VCaP (cell line): Measurements from ENCODE around the gene TPPP3.

Experiments
- H3K27ac ChIP-seq: fragments of 450-650 bp; 2 replicates; pipeline ENCODE4 v1.5.1; 2017
- TF ChIP-seq, protein P1 (sequence below): fragments of 450-650 bp; conservative IDR thresholded peaks from 2 replicates; pipeline ENCODE4 v1.5.1; 2017; ENCODE audit warnings: mild to moderate bottlenecking, moderate library complexity

TPPP3 gene

DNA sequence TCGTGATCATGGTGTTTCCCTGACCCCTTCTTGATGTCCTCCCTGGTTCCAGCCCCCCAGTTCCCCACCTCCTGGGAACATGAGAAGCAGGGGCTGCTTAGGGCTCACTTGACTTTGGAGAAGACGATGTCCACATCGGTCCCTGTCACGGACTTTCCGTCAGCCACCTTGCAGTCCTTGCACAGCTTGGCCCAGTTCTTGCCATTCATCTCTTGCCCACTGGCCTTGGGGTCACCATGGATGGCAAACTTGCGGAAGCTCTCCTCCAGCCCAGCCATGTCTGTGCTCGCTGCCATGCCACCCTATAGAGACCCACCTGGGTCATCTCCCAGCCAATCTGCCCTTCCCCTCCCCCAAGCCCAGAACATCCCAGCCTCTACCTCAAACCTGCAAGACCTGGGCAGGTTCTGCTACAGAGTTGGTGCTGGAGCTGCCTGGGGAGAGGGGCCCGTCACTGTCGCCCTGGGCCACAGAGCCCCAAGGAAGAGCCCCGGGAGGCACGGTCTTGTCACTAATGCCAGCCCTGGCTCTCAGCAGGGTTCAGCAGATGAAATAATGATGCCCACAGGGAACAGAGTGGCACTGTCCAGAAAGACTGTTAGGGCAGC, 2.4 kb downstream of the TPPP3 start:
- TF ChIP-seq, protein P1, sequence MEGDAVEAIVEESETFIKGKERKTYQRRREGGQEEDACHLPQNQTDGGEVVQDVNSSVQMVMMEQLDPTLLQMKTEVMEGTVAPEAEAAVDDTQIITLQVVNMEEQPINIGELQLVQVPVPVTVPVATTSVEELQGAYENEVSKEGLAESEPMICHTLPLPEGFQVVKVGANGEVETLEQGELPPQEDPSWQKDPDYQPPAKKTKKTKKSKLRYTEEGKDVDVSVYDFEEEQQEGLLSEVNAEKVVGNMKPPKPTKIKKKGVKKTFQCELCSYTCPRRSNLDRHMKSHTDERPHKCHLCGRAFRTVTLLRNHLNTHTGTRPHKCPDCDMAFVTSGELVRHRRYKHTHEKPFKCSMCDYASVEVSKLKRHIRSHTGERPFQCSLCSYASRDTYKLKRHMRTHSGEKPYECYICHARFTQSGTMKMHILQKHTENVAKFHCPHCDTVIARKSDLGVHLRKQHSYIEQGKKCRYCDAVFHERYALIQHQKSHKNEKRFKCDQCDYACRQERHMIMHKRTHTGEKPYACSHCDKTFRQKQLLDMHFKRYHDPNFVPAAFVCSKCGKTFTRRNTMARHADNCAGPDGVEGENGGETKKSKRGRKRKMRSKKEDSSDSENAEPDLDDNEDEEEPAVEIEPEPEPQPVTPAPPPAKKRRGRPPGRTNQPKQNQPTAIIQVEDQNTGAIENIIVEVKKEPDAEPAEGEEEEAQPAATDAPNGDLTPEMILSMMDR, result no peak
- H3K27ac ChIP-seq, result no peak overlapping the region

DNA sequence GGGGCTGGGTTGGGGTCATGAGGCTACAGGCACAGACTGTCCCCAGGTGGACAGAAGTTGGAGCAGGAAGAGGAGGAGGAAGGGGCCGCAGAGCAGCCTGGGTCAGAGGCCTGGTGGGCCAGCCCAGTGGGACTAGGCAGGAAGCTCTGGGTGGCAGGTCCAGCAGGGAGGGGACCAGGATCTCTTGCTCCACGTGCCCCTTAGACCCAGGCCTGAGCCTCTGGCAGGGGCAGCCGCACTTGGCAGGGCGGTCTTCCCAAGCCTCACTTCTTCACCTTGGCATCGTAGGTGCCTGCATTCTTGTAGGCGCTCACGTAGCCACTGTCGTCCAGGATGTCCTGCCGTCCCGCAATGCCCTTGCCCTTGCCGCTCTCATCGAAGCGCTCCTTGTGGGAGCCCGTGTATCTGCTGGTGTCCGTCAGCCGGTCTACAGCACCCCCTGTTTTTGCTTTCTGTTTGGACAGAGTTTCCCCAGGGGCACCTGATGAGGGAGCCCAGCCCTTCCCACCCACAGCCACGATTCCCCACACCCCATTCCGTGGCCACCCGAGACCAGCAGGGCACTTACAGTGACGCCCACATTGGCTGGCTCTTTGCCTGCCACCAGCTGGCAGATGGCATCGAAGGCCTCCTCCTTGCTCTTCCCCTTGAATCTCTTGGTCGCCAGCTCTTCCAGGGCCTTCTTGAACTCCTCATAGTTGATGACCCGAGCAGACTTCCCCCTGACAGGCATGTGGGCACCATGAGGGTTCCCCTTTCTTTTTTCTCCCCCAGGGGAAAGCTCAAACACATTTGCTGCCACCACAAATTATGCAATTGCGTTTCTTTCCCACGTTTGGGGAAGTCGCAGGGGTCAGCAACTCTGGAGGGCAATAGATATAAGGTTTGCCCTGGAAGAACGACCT, 3.1 kb downstream of the TPPP3 start:
- no peak overlapping the region for H3K27ac ChIP-seq
- TF ChIP-seq, protein P1, result no peak

DNA sequence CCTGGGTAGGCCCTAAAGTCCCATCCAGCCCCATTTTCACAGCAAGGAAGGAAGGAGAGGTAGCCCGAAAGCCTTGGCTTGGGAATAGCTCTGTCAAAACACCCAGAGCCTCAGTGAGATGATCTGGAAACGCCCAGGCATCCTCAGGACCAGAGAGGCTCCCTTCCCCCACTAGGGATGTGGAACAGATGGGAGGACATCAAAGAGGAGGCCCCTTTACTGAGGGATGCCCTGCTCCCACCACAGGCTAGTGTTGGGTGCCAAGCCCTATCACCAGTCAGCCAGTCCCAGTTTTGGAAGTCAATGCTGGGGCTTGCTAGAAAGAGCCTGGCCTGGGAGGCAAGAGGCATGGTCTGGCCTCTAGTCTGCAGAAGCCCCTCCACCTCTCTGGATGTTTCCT, 4.7 kb downstream of the TPPP3 start:
- TF ChIP-seq, protein P1, result no peak
- no peak overlapping the region for H3K27ac ChIP-seq

DNA sequence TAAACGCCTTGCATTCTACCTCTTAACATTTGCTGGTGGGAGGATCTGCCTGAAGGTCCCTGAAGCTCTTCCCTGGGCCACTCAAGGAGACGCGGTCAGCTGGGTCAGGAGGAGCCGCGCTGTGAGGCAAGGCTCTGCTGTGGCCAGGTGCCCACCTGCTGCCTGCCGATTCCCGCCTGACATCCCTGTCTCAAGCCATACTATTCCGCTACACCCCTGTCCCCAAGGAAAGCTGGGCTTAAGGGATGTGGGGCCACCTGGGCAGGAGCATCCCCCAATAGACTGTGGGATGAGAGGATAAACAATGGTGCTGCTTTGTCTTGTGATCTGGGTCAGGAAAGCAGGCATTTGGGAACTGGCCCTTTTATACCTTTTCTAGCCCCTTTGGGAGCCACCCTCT, 5.1 kb downstream of the TPPP3 start:
- TF ChIP-seq, protein P1, result no peak
- no peak overlapping the region for H3K27ac ChIP-seq

DNA sequence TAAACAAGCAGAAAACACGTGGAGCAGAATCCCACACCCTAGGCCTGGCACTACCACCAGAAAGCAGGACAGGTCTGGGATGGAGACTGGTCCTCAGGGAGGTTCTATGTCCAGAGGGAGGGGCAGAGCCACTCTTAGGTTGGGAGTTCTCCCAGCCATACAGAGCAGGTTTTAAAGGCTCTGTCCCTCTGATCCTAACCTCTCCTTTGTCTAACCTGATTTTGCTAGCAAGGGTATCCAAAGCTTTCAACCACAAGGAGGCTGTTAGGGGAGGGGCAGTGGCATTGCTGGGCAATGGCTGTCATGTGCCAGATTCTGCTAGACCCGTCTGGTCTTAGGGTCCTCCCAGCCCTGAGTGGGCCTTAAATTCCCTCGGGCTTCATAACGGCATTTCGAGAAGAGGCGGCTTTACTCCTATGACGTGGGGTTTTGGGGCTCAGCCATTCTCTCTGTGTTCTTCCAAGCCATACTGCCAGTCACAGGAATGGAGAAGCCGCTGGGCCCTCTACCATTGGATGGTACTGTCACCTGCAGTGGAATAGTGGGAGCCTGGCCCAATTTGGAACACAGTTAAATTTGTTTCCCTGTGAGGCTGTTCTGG, 5.7 kb downstream of the TPPP3 start:
- TF ChIP-seq, protein P1, result no peak
- H3K27ac ChIP-seq, result no peak overlapping the region

DNA sequence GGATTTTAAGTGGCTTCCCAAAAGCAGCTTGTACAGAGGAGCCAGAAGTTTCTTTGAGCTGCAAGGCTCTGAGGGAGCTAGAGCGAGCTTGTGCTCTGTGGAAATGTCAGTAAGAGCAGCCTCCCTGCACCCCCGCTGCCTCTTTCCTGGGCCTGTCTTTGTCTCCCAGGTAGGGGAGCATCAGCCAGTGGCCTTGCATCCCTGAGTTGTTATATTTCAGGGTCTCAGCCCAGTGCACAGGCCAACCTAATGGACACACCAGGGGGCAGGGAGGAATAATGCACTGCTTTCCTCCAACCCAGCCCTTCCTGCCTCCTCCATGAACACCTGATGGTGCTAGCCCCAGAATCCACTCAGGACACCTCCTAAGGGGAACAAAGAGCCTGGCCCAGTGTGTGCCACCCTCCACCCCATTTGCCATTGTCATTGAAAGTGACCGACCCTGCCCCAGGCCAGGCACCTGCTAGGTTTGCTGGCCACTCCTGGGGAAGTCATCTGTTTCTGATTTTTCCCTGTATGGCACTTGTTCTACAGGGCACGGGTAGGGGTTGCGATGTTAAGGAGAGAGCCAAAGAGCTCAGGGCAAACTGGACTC, 6.3 kb downstream of the TPPP3 start:
- TF ChIP-seq, protein P1, result no peak
- no peak overlapping the region for H3K27ac ChIP-seq
